Globus pallidus (tissue), 1 donor: ENCODE data around the gene ANKEF1.
"Not testable (repeated sequence)": the region's sequence is repeated elsewhere in the genome, so short reads cannot be mapped to it uniquely, and the experiment has no call there.

ENCODE experiments used
- DNase-seq: peaks from one replicate; pipeline ENCODE4 v3.0.0-alpha.2; 2015; ENCODE audit warnings: low spot score

ANKEF1 gene

GRCh38 chr20:10033905-10034650 is 709 bp upstream of the ANKEF1 start:
- no peak for DNase-seq

GRCh38 chr20:10036321-10036720 is 1.5 kb downstream of the ANKEF1 start:
- DNase-seq, result not testable (repeated sequence)

- DNase-seq, result no peak
Observed at GRCh38 chr20:10040070-10040975, 5.5 kb downstream of the ANKEF1 start.

- DNase-seq, result no peak
Observed at GRCh38 chr20:10042086-10042485, 7.3 kb downstream of the ANKEF1 start.

- DNase-seq, result no peak
Observed at GRCh38 chr20:10047427-10047826, 12.6 kb downstream of the ANKEF1 start.

GRCh38 chr20:10051185-10051584 is 16.4 kb downstream of the ANKEF1 start:
- DNase-seq, result no peak

GRCh38 chr20:10059006-10059405 is 24.2 kb downstream of the ANKEF1 start:
- DNase-seq, result no peak

- no peak for DNase-seq
Observed at GRCh38 chr20:10060226-10060625, 25.4 kb downstream of the ANKEF1 start.

- no peak for DNase-seq
Observed at GRCh38 chr20:10061641-10062040, 26.9 kb downstream of the ANKEF1 start.

- DNase-seq, result no peak
Observed at GRCh38 chr20:10063482-10063881, 28.7 kb downstream of the ANKEF1 start.

- no peak for DNase-seq
Observed at GRCh38 chr20:10064611-10065010, 29.8 kb downstream of the ANKEF1 start.

- no peak for DNase-seq
Observed at GRCh38 chr20:10065154-10065833, 30.5 kb downstream of the ANKEF1 start.

GRCh38 chr20:10067321-10067720 is 32.5 kb downstream of the ANKEF1 start:
- no peak for DNase-seq

GRCh38 chr20:10074513-10074912 is 39.7 kb downstream of the ANKEF1 start:
- no peak for DNase-seq

- DNase-seq, result no peak
Observed at GRCh38 chr20:10075606-10076005, 40.8 kb downstream of the ANKEF1 start.

- DNase-seq, result no peak
Observed at GRCh38 chr20:10076126-10077080, 41.6 kb downstream of the ANKEF1 start.

- no peak for DNase-seq
Observed at GRCh38 chr20:10077081-10077471, 42.3 kb downstream of the ANKEF1 start.

GRCh38 chr20:10077886-10078285 is 43.1 kb downstream of the ANKEF1 start:
- no peak for DNase-seq

- DNase-seq, result no peak
Observed at GRCh38 chr20:10078403-10078802, 43.6 kb downstream of the ANKEF1 start.

GRCh38 chr20:10079964-10080363 is 45.2 kb downstream of the ANKEF1 start:
- no peak for DNase-seq

GRCh38 chr20:10080574-10080973 is 45.8 kb downstream of the ANKEF1 start:
- DNase-seq, result no peak
